DND-41 (cell line): Measurements from ENCODE around the gene NFX1.

Experiments used
- ATAC-seq: fragments of 200-7000 bp; cut with Tn5 transposase; 3 replicates; pipeline ENCODE4 v1.9.1; 2021; ENCODE audit warnings: low read depth; ENCODE audit not compliant: insufficient read depth
- DNase-seq: peaks from one replicate; pipeline ENCODE4 v3.0.0-alpha.2; 2020
- H2AFZ ChIP-seq: 2 replicates; pipeline ENCODE4 v1.6.0; 2012; ENCODE audit warnings: low read depth, low read length
- H3K27ac ChIP-seq: 2 replicates; pipeline ENCODE4 v1.5.1; 2012; ENCODE audit warnings: low read length, inconsistent platforms
- H3K27me3 ChIP-seq: fragments of 200-600 bp; sonication (generic); 2 replicates; pipeline ENCODE4 v1.6.0; 2012; ENCODE audit warnings: low read length, mild to moderate bottlenecking, inconsistent platforms; ENCODE audit not compliant: insufficient read depth, poor library complexity
- H3K36me3 ChIP-seq: 2 replicates; pipeline ENCODE4 v1.5.1; 2012; ENCODE audit warnings: low read length, inconsistent platforms; ENCODE audit not compliant: insufficient read depth
- H3K4me1 ChIP-seq: 2 replicates; pipeline ENCODE4 v1.5.1; 2012; ENCODE audit warnings: mild to moderate bottlenecking, low read length; ENCODE audit not compliant: insufficient read depth
- H3K4me2 ChIP-seq: 2 replicates; pipeline ENCODE4 v1.6.0; 2012; ENCODE audit warnings: mild to moderate bottlenecking, moderate library complexity, low read length, inconsistent platforms; ENCODE audit not compliant: insufficient read depth
- H3K4me3 ChIP-seq, 2 experiments: fragments of 200-600 bp in 1 of 2; shearing (Covaris generic) in 1 of 2; 2 replicates each; pipeline ENCODE4 v1.5.1; 2012 to 2016; ENCODE audit warnings: inconsistent platforms in 2 of 2, low read length in 2 of 2, mild to moderate bottlenecking in 2 of 2, low read depth in 1 of 2, moderate library complexity in 1 of 2
- H3K79me2 ChIP-seq: 2 replicates; pipeline ENCODE4 v1.6.0; 2012; ENCODE audit warnings: low read length, inconsistent platforms; ENCODE audit not compliant: insufficient read depth
- H3K9ac ChIP-seq: 2 replicates; pipeline ENCODE4 v1.6.0; 2012; ENCODE audit warnings: low read depth, mild to moderate bottlenecking, inconsistent platforms, low read length, moderate library complexity
- H3K9me3 ChIP-seq: 2 replicates; pipeline ENCODE4 v1.5.1; 2012; ENCODE audit warnings: low read length, moderate library complexity, mild to moderate bottlenecking, inconsistent platforms; ENCODE audit not compliant: insufficient read depth, severe bottlenecking
- H4K20me1 ChIP-seq: 2 replicates; pipeline ENCODE4 v1.6.0; 2012; ENCODE audit warnings: low read length; ENCODE audit not compliant: insufficient read depth
- EZH2 ChIP-seq: IDR thresholded peaks from 3 replicates; pipeline ENCODE4 v1.6.1; 2012; ENCODE audit warnings: borderline replicate concordance, low read depth, mild to moderate bottlenecking, moderate library complexity, low read length, inconsistent platforms; ENCODE audit not compliant: severe bottlenecking
- TF ChIP-seq, protein P1 (sequence below): IDR thresholded peaks from 2 replicates; pipeline ENCODE4 v1.5.1; 2012; ENCODE audit warnings: borderline replicate concordance, low read length, moderate library complexity, mild to moderate bottlenecking; ENCODE audit not compliant: poor library complexity, severe bottlenecking; ENCODE audit errors: extremely low read depth

NFX1 gene

DNA sequence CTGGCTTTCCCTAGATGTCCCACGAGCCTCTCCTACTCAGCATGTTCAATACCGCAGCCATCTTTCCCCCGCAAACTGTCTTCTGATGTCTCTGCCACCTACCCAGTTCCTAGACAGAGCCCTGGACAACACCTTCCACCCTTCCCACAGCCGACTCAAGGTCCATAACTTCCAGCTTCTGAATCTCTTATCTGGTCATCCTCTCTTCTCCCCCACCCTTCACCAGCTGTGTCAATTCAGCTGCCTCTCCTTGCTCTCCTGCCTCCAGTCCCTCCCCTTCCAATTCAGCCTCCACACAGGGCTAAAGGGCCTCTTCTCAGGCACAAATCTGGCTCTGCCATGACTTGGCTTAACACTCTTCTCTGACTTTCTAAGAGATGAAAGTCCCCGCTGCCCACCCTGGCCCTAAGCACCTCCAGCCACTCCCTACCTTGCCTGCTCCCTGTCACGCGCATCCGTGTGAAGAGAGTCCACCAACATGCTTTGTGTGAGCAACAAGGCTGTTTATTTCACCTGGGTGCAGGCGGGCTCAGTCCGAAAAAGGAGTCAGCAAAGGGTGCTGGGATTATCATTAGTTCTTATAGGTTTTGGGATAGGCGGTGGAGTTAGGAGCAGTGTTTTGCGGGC, 86.9 kb downstream of the NFX1 start:
- ATAC-seq (no peak), DNase-seq (no peak)
- Histone ChIP-seq H4K20me1 (no peaks in the 10 kb centered on the region), H3K27ac (no peak overlapping the region), H3K9me3 (no peaks in the 10 kb centered on the region), H3K36me3 (no peaks in the 10 kb centered on the region), H2AFZ (no peak overlapping the region), H3K79me2 (no peaks in the 10 kb centered on the region), H3K27me3 (no peaks in the 10 kb centered on the region), H3K9ac (no peak overlapping the region), H3K4me2 (no peak overlapping the region), H3K4me1 (no peaks in the 10 kb centered on the region), H3K4me3 (no peak overlapping the region)
- TF ChIP-seq EZH2 = no peak
- TF ChIP-seq, protein P1, sequence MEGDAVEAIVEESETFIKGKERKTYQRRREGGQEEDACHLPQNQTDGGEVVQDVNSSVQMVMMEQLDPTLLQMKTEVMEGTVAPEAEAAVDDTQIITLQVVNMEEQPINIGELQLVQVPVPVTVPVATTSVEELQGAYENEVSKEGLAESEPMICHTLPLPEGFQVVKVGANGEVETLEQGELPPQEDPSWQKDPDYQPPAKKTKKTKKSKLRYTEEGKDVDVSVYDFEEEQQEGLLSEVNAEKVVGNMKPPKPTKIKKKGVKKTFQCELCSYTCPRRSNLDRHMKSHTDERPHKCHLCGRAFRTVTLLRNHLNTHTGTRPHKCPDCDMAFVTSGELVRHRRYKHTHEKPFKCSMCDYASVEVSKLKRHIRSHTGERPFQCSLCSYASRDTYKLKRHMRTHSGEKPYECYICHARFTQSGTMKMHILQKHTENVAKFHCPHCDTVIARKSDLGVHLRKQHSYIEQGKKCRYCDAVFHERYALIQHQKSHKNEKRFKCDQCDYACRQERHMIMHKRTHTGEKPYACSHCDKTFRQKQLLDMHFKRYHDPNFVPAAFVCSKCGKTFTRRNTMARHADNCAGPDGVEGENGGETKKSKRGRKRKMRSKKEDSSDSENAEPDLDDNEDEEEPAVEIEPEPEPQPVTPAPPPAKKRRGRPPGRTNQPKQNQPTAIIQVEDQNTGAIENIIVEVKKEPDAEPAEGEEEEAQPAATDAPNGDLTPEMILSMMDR = no peak

GRCh38 chr9:33378121-33378795, 87.9 kb downstream of the NFX1 start:
- H3K9me3 ChIP-seq = no peaks in the 10 kb centered on the region
- no peak overlapping the region for H2AFZ ChIP-seq
- TF ChIP-seq, protein P1 = no peak
- TF ChIP-seq EZH2 = no peak
- no peaks in the 10 kb centered on the region for H3K27me3 ChIP-seq
- no peak for DNase-seq
- ATAC-seq = no peak
- H3K36me3 ChIP-seq = no peaks in the 10 kb centered on the region
- no peak overlapping the region for H3K27ac ChIP-seq
- H3K79me2 ChIP-seq = no peaks in the 10 kb centered on the region
- H3K4me2 ChIP-seq = no peak overlapping the region
- no peak overlapping the region for H3K4me3 ChIP-seq
- no peak overlapping the region for H3K9ac ChIP-seq
- H4K20me1 ChIP-seq = no peaks in the 10 kb centered on the region
- no peaks in the 10 kb centered on the region for H3K4me1 ChIP-seq

- Histone ChIP-seq H3K4me2 (no peak overlapping the region), H3K9ac (no peak overlapping the region), H3K27ac (no peak overlapping the region), H4K20me1 (no peaks in the 10 kb centered on the region), H3K4me3 (no peak overlapping the region), H3K4me1 (no peaks in the 10 kb centered on the region), H3K9me3 (no peaks in the 10 kb centered on the region), H3K36me3 (no peaks in the 10 kb centered on the region), H2AFZ (no peak overlapping the region), H3K79me2 (no peaks in the 10 kb centered on the region), H3K27me3 (no peaks in the 10 kb centered on the region)
- DNase-seq (no peak), ATAC-seq (no peak)
- no peak for TF ChIP-seq EZH2
- TF ChIP-seq, protein P1 = no peak
Observed at GRCh38 chr9:33379666-33380389, 89.5 kb downstream of the NFX1 start.
